Stimulated activated memory B cell treated with anti-CD40 and anti-IgM and Interleukin-4, amounts not matched to agents 10 μg/mL and 1 μg/mL and 100 μg/mL, for 72 hours (primary cell): ENCODE measurements around the gene GRM4.

ENCODE experiments used
- ATAC-seq: fragments of 150-1000 bp; cut with Tn5 transposase; 2 replicates; pipeline ENCODE4 v1.10.0; 2021
- H3K27ac Mint-ChIP-seq: one replicate; pipeline ENCODE4 v1.8.0; 2022; ENCODE audit warnings: mild to moderate bottlenecking, mixed read lengths
- H3K27me3 Mint-ChIP-seq: one replicate; pipeline ENCODE4 v1.8.0; 2022; ENCODE audit warnings: mixed read lengths
- H3K36me3 Mint-ChIP-seq: one replicate; pipeline ENCODE4 v1.8.0; 2022; ENCODE audit warnings: mixed read lengths
- H3K4me1 Mint-ChIP-seq: one replicate; pipeline ENCODE4 v1.8.0; 2022; ENCODE audit warnings: mixed read lengths
- H3K4me3 Mint-ChIP-seq: one replicate; pipeline ENCODE4 v1.8.0; 2022; ENCODE audit warnings: mild to moderate bottlenecking, moderate library complexity, mixed read lengths
- H3K9me3 Mint-ChIP-seq: one replicate; pipeline ENCODE4 v1.8.0; 2022; ENCODE audit warnings: mixed read lengths

Gene GRM4

GRCh38 chr6:34093854-34094430 lies 51.9 kb downstream of the GRM4 start:
- peaks cover 60% of the 10 kb centered on the region for H3K27me3 Mint-ChIP-seq
- no peak overlapping the region for H3K4me3 Mint-ChIP-seq
- H3K27ac Mint-ChIP-seq = no peak overlapping the region
- no peaks in the 10 kb centered on the region for H3K36me3 Mint-ChIP-seq
- H3K9me3 Mint-ChIP-seq = peaks cover 3% of the 10 kb centered on the region
- no peak for ATAC-seq
- H3K4me1 Mint-ChIP-seq = no peaks in the 10 kb centered on the region

DNA sequence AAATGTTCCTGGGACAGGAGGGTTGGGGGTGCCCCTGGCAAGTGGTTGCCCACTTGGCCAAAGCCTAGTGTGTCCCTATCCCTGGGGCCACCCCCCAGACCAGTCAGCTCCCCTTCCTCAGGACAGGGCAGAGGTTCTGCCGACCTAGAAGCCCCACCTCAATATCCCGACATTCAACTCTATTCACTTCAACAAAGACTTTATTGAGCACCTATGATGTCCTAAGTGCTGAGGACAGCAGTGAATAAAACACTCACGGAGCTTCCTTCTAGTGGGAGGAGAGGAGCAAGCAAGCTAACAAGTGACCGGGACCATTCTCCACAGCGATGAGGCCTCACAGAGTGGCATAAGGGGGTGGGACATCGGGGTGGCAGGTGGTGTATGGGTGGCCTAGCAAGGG lies 52.7 kb downstream of the GRM4 start:
- H3K4me3 Mint-ChIP-seq = no peak overlapping the region

DNA sequence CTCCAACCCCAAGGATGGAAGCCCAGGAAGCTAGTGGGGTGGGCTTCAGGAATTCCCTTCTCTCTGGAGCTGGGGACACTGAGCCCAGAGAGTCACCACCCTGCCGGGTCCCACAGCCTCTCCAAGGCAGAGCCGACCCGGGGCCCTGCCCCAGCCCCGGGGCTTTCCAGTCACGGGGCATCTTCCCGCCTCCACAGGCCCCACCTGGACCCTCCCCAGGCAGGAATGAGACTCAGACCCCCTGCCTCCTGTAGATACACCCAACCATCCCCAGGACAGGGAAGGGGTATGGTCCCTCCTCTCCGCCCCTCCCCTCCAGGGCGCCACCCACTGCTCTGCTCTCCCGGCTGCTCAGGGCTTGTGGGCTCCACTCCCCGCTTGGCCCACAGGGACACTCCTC lies 53.3 kb downstream of the GRM4 start:
- Mint-ChIP-seq H3K4me3 (no peak overlapping the region), H3K9me3 (peaks cover 3% of the 10 kb centered on the region), H3K27me3 (peaks cover 57% of the 10 kb centered on the region), H3K4me1 (no peaks in the 10 kb centered on the region), H3K27ac (no peak overlapping the region), H3K36me3 (no peaks in the 10 kb centered on the region)
- ATAC-seq = peak; percentile 17

More for the DNA sequence above, 52.7 kb downstream of the GRM4 start:
- Mint-ChIP-seq H3K27me3 (peaks cover 57% of the 10 kb centered on the region), H3K27ac (no peak overlapping the region), H3K4me1 (no peaks in the 10 kb centered on the region), H3K36me3 (no peaks in the 10 kb centered on the region), H3K9me3 (peaks cover 3% of the 10 kb centered on the region)
- no peak for ATAC-seq

DNA sequence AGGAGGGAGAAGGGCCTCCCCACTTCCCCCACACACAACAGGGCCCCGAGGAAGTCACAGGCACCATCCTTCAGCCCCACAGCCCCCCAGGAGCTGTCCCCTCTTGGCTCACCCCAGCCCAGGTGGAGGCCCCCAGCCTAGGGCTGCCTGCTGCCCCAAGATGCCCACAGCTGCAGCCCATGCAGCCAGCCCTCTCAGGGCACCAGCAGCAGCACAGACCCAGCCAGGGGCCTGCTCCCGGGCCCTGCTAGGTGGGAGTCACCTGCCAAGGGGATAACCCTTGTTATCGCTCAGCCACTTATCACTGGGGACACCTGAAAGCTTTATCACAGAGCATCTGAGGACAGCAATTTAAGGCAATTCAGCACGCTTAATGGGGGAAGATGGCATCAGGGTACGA lies 55.0 kb downstream of the GRM4 start:
- Mint-ChIP-seq H3K27ac (no peak overlapping the region), H3K36me3 (no peaks in the 10 kb centered on the region), H3K4me3 (no peak overlapping the region), H3K27me3 (peaks cover 42% of the 10 kb centered on the region), H3K9me3 (peaks cover 3% of the 10 kb centered on the region), H3K4me1 (no peaks in the 10 kb centered on the region)
- ATAC-seq = no peak

DNA sequence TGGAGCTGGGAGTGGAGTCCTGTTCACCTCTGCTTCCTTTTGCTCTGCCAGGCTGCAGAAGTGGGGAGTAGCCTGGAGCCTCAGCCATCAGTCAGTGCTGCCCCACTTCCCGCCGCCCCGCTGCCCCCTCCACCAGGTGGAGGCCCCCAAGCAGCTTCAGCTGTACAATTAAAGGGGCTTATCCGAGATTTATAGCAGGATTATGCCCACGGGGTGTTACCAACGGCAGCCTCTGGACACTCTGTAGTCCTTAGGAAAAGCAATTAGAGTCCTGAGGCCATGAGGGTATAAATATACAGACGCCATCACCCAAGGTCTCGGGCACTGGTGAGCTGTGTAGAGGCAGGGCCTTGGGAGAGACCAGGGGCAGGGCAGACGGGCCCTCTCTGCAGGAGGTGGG lies 55.4 kb downstream of the GRM4 start:
- Mint-ChIP-seq H3K9me3 (peaks cover 3% of the 10 kb centered on the region), H3K36me3 (no peaks in the 10 kb centered on the region), H3K4me1 (no peaks in the 10 kb centered on the region), H3K27ac (no peak overlapping the region), H3K4me3 (no peak overlapping the region), H3K27me3 (peaks cover 38% of the 10 kb centered on the region)
- no peak for ATAC-seq

DNA sequence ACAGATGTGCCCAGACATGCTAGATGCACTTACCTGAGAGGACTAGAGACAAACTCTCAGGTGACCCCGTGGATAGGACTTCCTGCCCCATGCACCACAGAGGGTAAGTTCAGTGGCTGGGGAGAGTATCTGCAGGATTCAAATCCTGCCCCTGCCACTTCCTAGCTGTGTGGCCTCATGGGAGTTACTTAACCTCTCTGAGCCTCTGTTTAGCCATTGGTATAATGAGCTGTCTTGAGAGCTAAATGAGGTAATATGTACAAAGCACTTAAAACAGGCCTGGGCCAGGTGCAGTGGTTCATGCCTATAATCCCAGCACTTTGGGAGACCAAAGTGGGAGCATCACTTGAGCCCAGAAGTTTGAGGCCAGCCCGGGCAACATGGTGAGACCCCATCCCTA lies 59.3 kb downstream of the GRM4 start:
- Mint-ChIP-seq H3K4me1 (no peaks in the 10 kb centered on the region), H3K27ac (no peak overlapping the region), H3K9me3 (no peaks in the 10 kb centered on the region), H3K36me3 (no peaks in the 10 kb centered on the region), H3K4me3 (no peak overlapping the region), H3K27me3 (peaks cover 4% of the 10 kb centered on the region)
- ATAC-seq = no peak

- Mint-ChIP-seq H3K4me3 (no peak overlapping the region), H3K27ac (no peak overlapping the region), H3K4me1 (no peaks in the 10 kb centered on the region), H3K27me3 (peaks cover 14% of the 10 kb centered on the region), H3K9me3 (no peaks in the 10 kb centered on the region), H3K36me3 (no peaks in the 10 kb centered on the region)
- no peak for ATAC-seq
These were observed 60.3 kb downstream of the GRM4 start for GRCh38 chr6:34085453-34086170.

DNA sequence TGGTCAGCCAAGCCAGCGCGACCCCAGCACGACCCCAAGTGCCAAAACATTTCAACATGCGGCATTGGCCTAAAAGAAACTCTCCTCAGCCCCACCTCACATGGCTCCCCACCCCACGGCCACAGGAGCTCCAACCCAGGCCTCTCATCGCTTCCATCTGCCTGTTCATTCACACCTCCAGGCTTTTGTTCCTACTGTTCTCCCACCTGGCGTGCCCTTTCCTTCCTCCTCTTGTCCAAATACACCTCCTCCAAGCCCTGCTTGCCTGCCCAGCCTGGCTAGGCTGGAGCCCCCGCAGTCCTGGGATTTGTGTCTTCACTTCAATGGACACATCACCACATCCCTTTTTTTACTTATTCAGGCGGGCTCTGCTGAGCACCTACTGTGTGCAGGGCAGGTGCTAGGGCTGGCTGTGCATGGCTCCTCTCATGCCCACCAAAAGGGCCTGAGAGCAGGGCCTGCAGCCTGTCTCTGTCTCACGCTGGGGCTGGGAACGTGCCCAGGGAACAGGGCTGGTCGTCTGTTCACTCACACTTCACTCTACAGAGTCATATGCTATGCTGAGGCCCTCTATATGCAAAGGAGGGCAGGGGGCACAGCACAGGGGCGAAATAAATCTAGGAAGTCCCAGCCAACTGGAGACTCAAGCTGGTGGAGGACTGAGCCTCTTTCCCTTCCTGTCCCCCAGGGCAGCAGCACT lies 61.1 kb downstream of the GRM4 start:
- H3K27ac Mint-ChIP-seq = no peak overlapping the region
- H3K4me1 Mint-ChIP-seq = no peaks in the 10 kb centered on the region
- H3K36me3 Mint-ChIP-seq = no peaks in the 10 kb centered on the region
- ATAC-seq = no peak
- H3K9me3 Mint-ChIP-seq = no peaks in the 10 kb centered on the region
- peaks cover 23% of the 10 kb centered on the region for H3K27me3 Mint-ChIP-seq
- no peak overlapping the region for H3K4me3 Mint-ChIP-seq

- H3K27me3 Mint-ChIP-seq = peaks cover 37% of the 10 kb centered on the region
- no peak for ATAC-seq
- H3K36me3 Mint-ChIP-seq = no peaks in the 10 kb centered on the region
- no peak overlapping the region for H3K27ac Mint-ChIP-seq
- no peaks in the 10 kb centered on the region for H3K9me3 Mint-ChIP-seq
- H3K4me1 Mint-ChIP-seq = no peaks in the 10 kb centered on the region
- H3K4me3 Mint-ChIP-seq = no peak overlapping the region
These were observed 62.8 kb downstream of the GRM4 start for GRCh38 chr6:34082864-34083626.

- H3K36me3 Mint-ChIP-seq = no peaks in the 10 kb centered on the region
- H3K4me3 Mint-ChIP-seq = no peak overlapping the region
- no peaks in the 10 kb centered on the region for H3K4me1 Mint-ChIP-seq
- H3K9me3 Mint-ChIP-seq = no peaks in the 10 kb centered on the region
- ATAC-seq = no peak
- no peak overlapping the region for H3K27ac Mint-ChIP-seq
- peaks cover 37% of the 10 kb centered on the region for H3K27me3 Mint-ChIP-seq
These were observed 63.5 kb downstream of the GRM4 start for GRCh38 chr6:34082348-34082747.

- peaks cover 37% of the 10 kb centered on the region for H3K27me3 Mint-ChIP-seq
- no peak overlapping the region for H3K27ac Mint-ChIP-seq
- H3K4me1 Mint-ChIP-seq = no peaks in the 10 kb centered on the region
- H3K4me3 Mint-ChIP-seq = no peak overlapping the region
- no peak for ATAC-seq
- H3K36me3 Mint-ChIP-seq = no peaks in the 10 kb centered on the region
- no peaks in the 10 kb centered on the region for H3K9me3 Mint-ChIP-seq
These were observed 65.5 kb downstream of the GRM4 start for GRCh38 chr6:34080357-34080756.

DNA sequence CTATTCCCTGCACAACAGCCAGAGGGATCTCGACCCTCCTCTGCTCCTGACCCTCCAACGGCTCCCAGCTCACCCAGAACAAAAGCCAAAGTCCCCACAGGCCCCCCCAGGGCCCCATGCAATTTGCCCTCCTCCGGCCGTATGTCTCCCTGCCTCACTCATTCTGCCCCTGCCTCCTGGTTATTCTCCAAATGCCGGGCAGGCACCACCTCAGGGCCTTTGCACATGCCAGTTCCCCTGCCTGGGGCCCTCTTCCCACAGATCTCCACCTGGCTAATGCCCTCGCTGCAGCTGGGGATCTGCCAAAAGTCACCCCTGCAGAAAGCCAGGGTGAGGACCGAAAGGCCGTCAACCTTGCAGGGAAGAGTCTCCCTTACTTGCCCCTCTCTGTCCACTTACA lies 66.0 kb downstream of the GRM4 start:
- H3K9me3 Mint-ChIP-seq = no peaks in the 10 kb centered on the region
- H3K27me3 Mint-ChIP-seq = peaks cover 37% of the 10 kb centered on the region
- H3K4me3 Mint-ChIP-seq = no peak overlapping the region
- H3K36me3 Mint-ChIP-seq = no peaks in the 10 kb centered on the region
- H3K4me1 Mint-ChIP-seq = no peaks in the 10 kb centered on the region
- ATAC-seq = no peak
- H3K27ac Mint-ChIP-seq = no peak overlapping the region

GRCh38 chr6:34075906-34076305 lies 70.0 kb downstream of the GRM4 start:
- Mint-ChIP-seq H3K4me3 (no peak overlapping the region), H3K27me3 (peaks cover 26% of the 10 kb centered on the region), H3K9me3 (no peaks in the 10 kb centered on the region), H3K4me1 (no peaks in the 10 kb centered on the region), H3K27ac (no peak overlapping the region), H3K36me3 (no peaks in the 10 kb centered on the region)
- ATAC-seq = no peak

- no peak overlapping the region for H3K27ac Mint-ChIP-seq
- no peak for ATAC-seq
- no peaks in the 10 kb centered on the region for H3K9me3 Mint-ChIP-seq
- H3K4me1 Mint-ChIP-seq = no peaks in the 10 kb centered on the region
- peaks cover 9% of the 10 kb centered on the region for H3K27me3 Mint-ChIP-seq
- no peak overlapping the region for H3K4me3 Mint-ChIP-seq
- H3K36me3 Mint-ChIP-seq = no peaks in the 10 kb centered on the region
These were observed 71.7 kb downstream of the GRM4 start for GRCh38 chr6:34074064-34074742.

DNA sequence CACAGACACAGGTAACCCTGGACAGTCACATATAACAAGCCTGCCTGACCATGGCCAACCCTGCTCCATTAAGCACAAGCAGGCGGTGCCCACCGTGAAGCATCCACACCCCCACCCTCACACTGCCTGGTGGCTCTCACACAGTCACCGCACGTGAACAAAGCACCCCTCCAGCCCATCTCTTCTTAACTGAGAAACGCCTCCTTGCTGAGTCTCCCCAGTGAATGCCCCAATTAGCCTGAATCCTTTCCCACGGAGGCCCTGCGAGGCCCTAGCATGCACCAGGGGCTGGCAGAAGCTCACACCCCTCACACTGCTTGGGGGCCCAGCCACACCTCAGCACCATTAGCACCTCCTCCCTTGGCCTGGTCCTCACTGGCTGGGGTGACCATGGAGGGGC lies 72.3 kb downstream of the GRM4 start:
- Mint-ChIP-seq H3K9me3 (no peaks in the 10 kb centered on the region), H3K27me3 (peaks cover 2% of the 10 kb centered on the region), H3K4me3 (no peak overlapping the region), H3K4me1 (no peaks in the 10 kb centered on the region), H3K36me3 (no peaks in the 10 kb centered on the region), H3K27ac (no peak overlapping the region)
- no peak for ATAC-seq
